Measurements from ENCODE around the gene DDX39B. TPM values are rescaled to one million over a fixed set of nuclear protein-coding genes. Genes with fewer than 3 reads are reported as not detected.
"Not testable (repeated sequence)": the region's sequence is repeated elsewhere in the genome, so short reads cannot be mapped to it uniquely, and the experiment has no call there.

Gene DDX39B
- total RNA-seq, 1 donor from 2014 or later: 159 TPM

- DNase-seq (ENCODE audit: missing footprints) (no peak), ATAC-seq (no peak)
- intact Hi-C loops (cut with DNase I): no loop called here
These were observed 16.5 kb upstream of the DDX39B start for GRCh38 chr6:31558318-31558625.

GRCh38 chr6:31557443-31558317 is 15.9 kb upstream of the DDX39B start:
- DNase-seq (ENCODE audit: missing footprints) (no peak), ATAC-seq (no peak)
- intact Hi-C loops (cut with DNase I): no loop called here

- intact Hi-C loops (cut with DNase I): no loop called here
- no peak for DNase-seq (ENCODE audit: missing footprints)
- ATAC-seq: no peak
These were observed 14.5 kb upstream of the DDX39B start for GRCh38 chr6:31556307-31556706.

GRCh38 chr6:31551371-31551770 is 9.6 kb upstream of the DDX39B start:
- intact Hi-C loops (cut with DNase I); ATAC-seq: not testable (repeated sequence)
- peak; percentile 81 for DNase-seq (ENCODE audit: missing footprints)

- DNase-seq (ENCODE audit: missing footprints) (no peak), ATAC-seq (no peak)
- intact Hi-C loops (cut with DNase I): loop anchor here (10.0 kb wide), 3 partner anchors 186 to 406 kb away; partner anchors contain the start of genes CLIC1, NELFE and SKIC2
These were observed 6.7 kb upstream of the DDX39B start for GRCh38 chr6:31548544-31548873.

- DNase-seq (ENCODE audit: missing footprints) (no peak), ATAC-seq (no peak)
- intact Hi-C loops (cut with DNase I): loop anchor here (2.0 to 10.0 kb wide), 5 partner anchors 33 to 407 kb away; partner anchors contain the start of genes CLIC1, NELFE and SKIC2
These were observed 6.1 kb upstream of the DDX39B start for GRCh38 chr6:31547727-31548543.

GRCh38 chr6:31546958-31547726 is 5.3 kb upstream of the DDX39B start, which contains the start of gene NFKBIL1:
Gene NFKBIL1 (plus strand): TSS chr6:31547608. CDS start chr6:31547695, 87 bp downstream.
- peak; percentile 97 for ATAC-seq
- intact Hi-C loops (cut with DNase I): loop anchor here (1.0 to 10.0 kb wide), 6 partner anchors 34 to 408 kb away; partner anchors contain the start of genes CLIC1, NELFE and SKIC2
- peak; percentile 95 for DNase-seq (ENCODE audit: missing footprints)

GRCh38 chr6:31546339-31546957 is 4.6 kb upstream of the DDX39B start, which contains the start of gene ATP6V1G2:
Gene ATP6V1G2 (minus strand): TSS chr6:31546608. CDS start chr6:31546559, 49 bp downstream.
- DNase-seq (ENCODE audit: missing footprints) (peak; percentile 91), ATAC-seq (peak; percentile 81)
- intact Hi-C loops (cut with DNase I): loop anchor here (1.0 to 10.0 kb wide), 6 partner anchors 34 to 408 kb away; partner anchors contain the start of genes CLIC1, NELFE and SKIC2

- no peak for DNase-seq (ENCODE audit: missing footprints)
- intact Hi-C loops (cut with DNase I): loop anchor here (10.0 kb wide), 3 partner anchors 190 to 410 kb away; partner anchors contain the start of genes CLIC1, NELFE and SKIC2
- no peak for ATAC-seq
These were observed 3.5 kb upstream of the DDX39B start for GRCh38 chr6:31545291-31545690.

GRCh38 chr6:31544676-31545075 is 2.9 kb upstream of the DDX39B start:
- no peak for ATAC-seq
- intact Hi-C loops (cut with DNase I): loop anchor here (10.0 kb wide), 3 partner anchors 190 to 410 kb away; partner anchors contain the start of genes CLIC1, NELFE and SKIC2
- no peak for DNase-seq (ENCODE audit: missing footprints)

- intact Hi-C loops (cut with DNase I): loop anchor here (2.0 to 10.0 kb wide), 4 partner anchors 77 to 411 kb away; partner anchors contain the start of genes CLIC1, NELFE, PRRC2A and SKIC2
- ATAC-seq (no peak), DNase-seq (ENCODE audit: missing footprints) (no peak)
These were observed 1.8 kb upstream of the DDX39B start for GRCh38 chr6:31543639-31544038.

- ATAC-seq: peak; percentile 9
- peak; percentile 80 for DNase-seq (ENCODE audit: missing footprints)
- intact Hi-C loops (cut with DNase I): loop anchor here (10.0 kb wide), 3 partner anchors 194 to 414 kb away; partner anchors contain the start of genes CLIC1, NELFE and SKIC2
These were observed 645 bp downstream of the DDX39B start for GRCh38 chr6:31541059-31541657.

- intact Hi-C loops (cut with DNase I): loop anchor here (10.0 kb wide), 3 partner anchors 194 to 414 kb away; partner anchors contain the start of genes CLIC1, NELFE and SKIC2
- DNase-seq (ENCODE audit: missing footprints): no peak
- no peak for ATAC-seq
These were observed 1.2 kb downstream of the DDX39B start for GRCh38 chr6:31540640-31541039.

- no peak for DNase-seq (ENCODE audit: missing footprints)
- no peak for ATAC-seq
- intact Hi-C loops (cut with DNase I): no loop called here
These were observed 2.9 kb downstream of the DDX39B start for GRCh38 chr6:31538805-31539400.

GRCh38 chr6:31535538-31536324 is 6.1 kb downstream of the DDX39B start:
- no peak for DNase-seq (ENCODE audit: missing footprints)
- intact Hi-C loops (cut with DNase I): no loop called here
- ATAC-seq: no peak

- ATAC-seq: no peak
- intact Hi-C loops (cut with DNase I): no loop called here
- DNase-seq (ENCODE audit: missing footprints): no peak
These were observed 7.2 kb downstream of the DDX39B start for GRCh38 chr6:31534521-31535040.
